ENCODE results near the gene B4GALNT4. TPM values are rescaled to one million over a fixed set of nuclear protein-coding genes. Genes with fewer than 3 reads are reported as not detected.

B4GALNT4 gene
- total RNA-seq, 1 donor from 2014 or later: 64.6 TPM

DNA sequence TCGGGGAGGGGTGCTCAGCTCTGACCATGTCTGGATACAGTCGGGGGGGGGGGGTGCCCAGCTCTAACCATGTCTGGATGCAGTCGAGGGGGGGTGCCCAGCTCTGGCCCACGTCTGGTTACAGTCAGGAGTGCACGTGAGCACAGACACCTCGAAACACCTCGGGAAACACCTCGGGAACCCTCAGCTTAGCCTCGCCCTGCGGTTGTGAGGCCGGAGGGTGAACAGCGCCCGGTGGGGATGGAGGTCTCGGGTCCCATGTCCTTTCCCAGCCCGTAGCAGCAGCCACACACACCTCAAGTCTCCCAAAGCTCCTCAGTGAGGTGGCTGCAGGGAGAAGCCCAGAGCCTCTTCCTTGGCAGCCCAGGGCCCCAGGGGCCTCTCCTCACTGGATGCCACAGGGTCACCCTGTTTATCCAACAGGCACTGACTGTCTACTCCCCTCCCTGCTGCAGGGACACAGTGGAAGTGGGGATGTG lies 43.4 kb downstream of the B4GALNT4 start:
- no peaks in the 10 kb centered on the region for H3K9me3 Mint-ChIP-seq (ENCODE audit: unreplicated experiment)
- Histone ChIP-seq H2AFZ (ENCODE audit: low read depth, low read length) (no peak overlapping the region), H3K79me2 (ENCODE audit: insufficient read depth, low read length) (no peaks in the 10 kb centered on the region), H3K4me1 (ENCODE audit: insufficient read depth, low read length) (peaks cover 15% of the 10 kb centered on the region), H3K4me3 (ENCODE audit: insufficient read depth, low read depth, low read length) (no peak overlapping the region), H3K36me3 (ENCODE audit: insufficient read depth, low read length) (no peaks in the 10 kb centered on the region), H3K27me3 (ENCODE audit: insufficient read depth, low read length) (peaks cover 2% of the 10 kb centered on the region), H3K4me2 (ENCODE audit: low read length) (no peak overlapping the region), H3K9me3 (ENCODE audit: insufficient read depth, low read depth, low read length) (no peaks in the 10 kb centered on the region), H3K9ac (ENCODE audit: low read length) (no peak overlapping the region), H4K20me1 (ENCODE audit: insufficient read depth, low read length) (no peaks in the 10 kb centered on the region), H3K27ac (ENCODE audit: low read depth, low read length) (no peak overlapping the region)
- peaks cover 16% of the 10 kb centered on the region for H3K27me3 Mint-ChIP-seq (ENCODE audit: low read depth, unreplicated experiment)
- FAIRE-seq (no peak), DNase-seq (ENCODE audit: low read depth) (no peak)
- no peaks in the 10 kb centered on the region for H3K36me3 Mint-ChIP-seq (ENCODE audit: low read depth, unreplicated experiment)
- H3K4me3 Mint-ChIP-seq (ENCODE audit: unreplicated experiment): no peak overlapping the region
- H3K4me1 Mint-ChIP-seq (ENCODE audit: low read depth, unreplicated experiment): peaks cover 4% of the 10 kb centered on the region
- H3K27ac Mint-ChIP-seq (ENCODE audit: unreplicated experiment): no peak overlapping the region
- TF ChIP-seq, protein P1, sequence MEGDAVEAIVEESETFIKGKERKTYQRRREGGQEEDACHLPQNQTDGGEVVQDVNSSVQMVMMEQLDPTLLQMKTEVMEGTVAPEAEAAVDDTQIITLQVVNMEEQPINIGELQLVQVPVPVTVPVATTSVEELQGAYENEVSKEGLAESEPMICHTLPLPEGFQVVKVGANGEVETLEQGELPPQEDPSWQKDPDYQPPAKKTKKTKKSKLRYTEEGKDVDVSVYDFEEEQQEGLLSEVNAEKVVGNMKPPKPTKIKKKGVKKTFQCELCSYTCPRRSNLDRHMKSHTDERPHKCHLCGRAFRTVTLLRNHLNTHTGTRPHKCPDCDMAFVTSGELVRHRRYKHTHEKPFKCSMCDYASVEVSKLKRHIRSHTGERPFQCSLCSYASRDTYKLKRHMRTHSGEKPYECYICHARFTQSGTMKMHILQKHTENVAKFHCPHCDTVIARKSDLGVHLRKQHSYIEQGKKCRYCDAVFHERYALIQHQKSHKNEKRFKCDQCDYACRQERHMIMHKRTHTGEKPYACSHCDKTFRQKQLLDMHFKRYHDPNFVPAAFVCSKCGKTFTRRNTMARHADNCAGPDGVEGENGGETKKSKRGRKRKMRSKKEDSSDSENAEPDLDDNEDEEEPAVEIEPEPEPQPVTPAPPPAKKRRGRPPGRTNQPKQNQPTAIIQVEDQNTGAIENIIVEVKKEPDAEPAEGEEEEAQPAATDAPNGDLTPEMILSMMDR (IDR thresholded peaks at IDR 0.05; ENCODE audit: insufficient read depth, low read depth, low read length): no peak
- TF ChIP-seq EZH2 (IDR thresholded peaks at IDR 0.05; ENCODE audit: insufficient read depth, low read length): no peak

DNA sequence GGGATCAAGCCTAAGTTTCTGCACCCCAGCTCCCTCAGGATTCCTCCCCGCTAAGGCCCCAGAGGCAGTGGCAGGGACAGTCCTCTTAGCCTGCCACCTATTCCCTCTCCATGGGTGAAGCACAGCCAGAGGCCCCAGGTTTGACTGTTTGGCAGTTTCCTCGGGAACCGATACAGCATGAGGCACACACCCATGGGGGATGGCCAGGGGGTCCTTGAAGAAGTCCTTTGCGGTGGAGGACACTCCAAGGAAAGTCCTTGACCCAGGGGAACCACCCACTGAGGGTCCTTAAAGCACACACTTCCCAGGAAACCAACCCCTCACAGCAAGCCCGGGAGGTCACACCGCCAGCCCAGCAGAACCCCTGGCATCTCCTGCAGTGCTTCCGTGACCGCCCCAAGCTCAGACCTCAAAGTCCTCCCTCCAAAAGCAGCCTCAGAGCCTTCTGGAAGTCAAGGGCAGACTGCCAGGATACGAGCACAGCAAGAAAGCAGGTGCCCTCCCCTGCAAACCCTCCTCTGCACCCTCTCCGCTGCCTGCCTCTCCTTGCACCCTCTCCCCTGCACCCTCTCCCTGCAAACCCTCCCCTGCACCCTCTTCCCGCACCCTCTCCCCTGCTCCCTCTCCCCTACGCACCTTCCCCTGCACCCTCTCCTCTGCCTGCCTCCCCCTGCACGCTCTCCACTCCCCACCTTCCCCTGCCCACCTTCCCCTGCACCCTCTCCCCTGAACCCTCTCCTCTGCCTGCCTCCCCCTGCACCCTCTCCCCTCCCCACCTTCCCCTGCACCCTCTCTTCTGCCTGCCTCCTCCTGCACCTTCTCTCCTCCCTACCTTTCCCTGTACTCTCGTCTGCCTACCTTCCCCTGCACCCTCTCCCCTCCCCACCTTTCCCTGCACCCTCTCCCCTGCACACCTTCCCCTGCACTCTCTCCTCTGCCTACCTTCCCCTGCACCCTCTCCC lies 44.1 kb downstream of the B4GALNT4 start:
- Mint-ChIP-seq H3K36me3 (ENCODE audit: low read depth, unreplicated experiment) (no peaks in the 10 kb centered on the region), H3K27ac (ENCODE audit: unreplicated experiment) (no peak overlapping the region), H3K9me3 (ENCODE audit: unreplicated experiment) (no peaks in the 10 kb centered on the region), H3K4me1 (ENCODE audit: low read depth, unreplicated experiment) (peaks cover 4% of the 10 kb centered on the region), H3K4me3 (ENCODE audit: unreplicated experiment) (no peak overlapping the region), H3K27me3 (ENCODE audit: low read depth, unreplicated experiment) (peaks cover 22% of the 10 kb centered on the region)
- Histone ChIP-seq H3K4me1 (ENCODE audit: insufficient read depth, low read length) (peaks cover 15% of the 10 kb centered on the region), H3K4me2 (ENCODE audit: low read length) (no peak overlapping the region), H3K4me3 (ENCODE audit: insufficient read depth, low read depth, low read length) (no peak overlapping the region), H3K79me2 (ENCODE audit: insufficient read depth, low read length) (no peaks in the 10 kb centered on the region), H3K9ac (ENCODE audit: low read length) (no peak overlapping the region), H3K9me3 (ENCODE audit: insufficient read depth, low read depth, low read length) (no peaks in the 10 kb centered on the region), H4K20me1 (ENCODE audit: insufficient read depth, low read length) (no peaks in the 10 kb centered on the region), H2AFZ (ENCODE audit: low read depth, low read length) (no peak overlapping the region), H3K27ac (ENCODE audit: low read depth, low read length) (no peak overlapping the region), H3K36me3 (ENCODE audit: insufficient read depth, low read length) (no peaks in the 10 kb centered on the region), H3K27me3 (ENCODE audit: insufficient read depth, low read length) (peaks cover 5% of the 10 kb centered on the region)
- TF ChIP-seq EZH2 (IDR thresholded peaks at IDR 0.05; ENCODE audit: insufficient read depth, low read length): no peak
- TF ChIP-seq, protein P1 (IDR thresholded peaks at IDR 0.05; ENCODE audit: insufficient read depth, low read depth, low read length): no peak
- no peak for FAIRE-seq
- DNase-seq (ENCODE audit: low read depth): no peak
